Measurements from ENCODE around the gene DISC1.

- TF ChIP-seq CTCF (IDR thresholded peaks at IDR 0.05) = no peak
- TF ChIP-seq POLR2A (IDR thresholded peaks at IDR 0.05) = no peak
Measured at GRCh38 chr1:231643071-231643934, 16.7 kb downstream of the DISC1 start.
